ENCODE data around the gene MAD1L1. TPM values are rescaled to one million over a fixed set of nuclear protein-coding genes. Genes with fewer than 3 reads are reported as not detected.
"Not testable (repeated sequence)": the region's sequence is repeated elsewhere in the genome, so short reads cannot be mapped to it uniquely, and the experiment has no call there.

The MAD1L1 gene
- total and polyA plus RNA-seq, 2 of the 13 experiments (the other 11 are each of a cell fraction or from before 2014, with no cell fraction given): 17.4 to 64.7 TPM

DNA sequence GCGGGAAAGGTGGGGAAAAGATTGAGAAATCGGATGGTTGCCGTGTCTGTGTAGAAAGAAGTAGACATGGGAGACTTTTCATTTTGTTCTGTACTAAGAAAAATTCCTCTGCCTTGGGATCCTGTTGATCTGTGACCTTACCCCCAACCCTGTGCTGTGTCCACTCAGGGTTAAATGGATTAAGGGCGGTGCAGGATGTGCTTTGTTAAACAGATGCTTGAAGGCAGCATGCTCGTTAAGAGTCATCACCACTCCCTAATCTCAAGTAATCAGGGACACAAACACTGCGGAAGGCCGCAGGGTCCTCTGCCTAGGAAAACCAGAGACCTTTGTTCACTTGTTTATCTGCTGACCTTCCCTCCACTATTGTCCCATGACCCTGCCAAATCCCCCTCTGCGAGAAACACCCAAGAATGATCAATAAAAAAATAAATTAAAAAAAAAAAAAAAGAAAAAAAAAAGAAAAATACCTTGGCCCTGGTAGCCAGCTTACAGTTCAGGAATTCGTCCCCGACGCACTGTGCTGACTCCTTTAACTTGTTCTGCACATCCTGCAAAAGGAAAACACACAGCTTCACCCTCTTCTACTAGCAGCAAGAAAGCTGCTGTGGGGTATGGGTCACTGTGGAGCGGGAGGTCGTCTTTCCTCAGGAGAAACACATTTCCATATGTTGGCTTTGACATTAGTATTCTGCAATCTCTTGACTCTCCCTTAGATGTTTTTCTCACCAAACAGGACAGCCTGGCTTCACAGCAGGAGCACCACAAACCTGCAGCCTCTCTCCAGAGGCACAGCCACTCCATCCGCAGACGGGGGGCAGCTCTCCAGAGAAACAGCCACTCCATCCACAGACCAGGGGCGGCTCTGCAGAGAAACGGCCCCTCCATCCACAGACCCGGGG is 36.6 kb upstream of the MAD1L1 start:
- ATAC-seq (peak; percentile 83), DNase-seq (ENCODE audit: low spot score) (peak; percentile 35), FAIRE-seq (peak; percentile 36)
- H3K9me3 ChIP-seq (ENCODE audit: low read length); BruUV-seq (replicated peaks); H3K79me2 ChIP-seq (ENCODE audit: insufficient read depth, low read length); H3K27me3 ChIP-seq (ENCODE audit: control insufficient read depth in 1 of 2, insufficient read depth in 2 of 2, low read length in 2 of 2); H4K20me1 ChIP-seq (ENCODE audit: insufficient read depth, low read length); H2AFZ ChIP-seq (ENCODE audit: low read length); in situ Hi-C loops (cut with HindIII; ENCODE audit: extremely low pct_ligation_motif_present, low pct_unique_long_range_greater_than_20kb); CTCF ChIA-PET (ENCODE audit: low intra/inter-chr PET ratio, low total read pairs); H3K4me3 ChIP-seq (replicated peaks in 1 of 3; ENCODE audit: insufficient read depth in 1 of 3, low read depth in 2 of 3, low read length in 3 of 3): not testable (repeated sequence)
- peaks cover 43% of the 10 kb centered on the region for H3K4me1 ChIP-seq (ENCODE audit: insufficient read depth, low read length)
- 43% methylated on average over 11 of the region's 18 CpGs for WGBS (ENCODE audit: low lambda C conversion rate)
- intact Hi-C loops (cut with micrococcal nuclease; ENCODE audit: unreplicated experiment): loop anchor here (1.0 kb wide), 1 partner anchor 45 kb away; the partner anchor contains the start of gene SNX8
- H3K27ac ChIP-seq (ENCODE audit: extremely low read length, insufficient read depth, low read length): peak overlapping the region; percentile 78
- peak overlapping the region; percentile 31; the same call in 1 of the 2 replicates for H3K9ac ChIP-seq (ENCODE audit: insufficient read depth, low read depth, low read length)
- POLR2A ChIA-PET: interaction anchor here (1.5 to 2.1 kb wide), 2 partner anchors 27 to 85 kb away, joined by 5 to 6 read pairs; partner anchors contain the start of genes EIF3B, MRM2 and NUDT1
- H3K4me2 ChIP-seq (ENCODE audit: low read depth, low read length): peak overlapping the region; percentile 66
- H3K36me3 ChIP-seq (replicated peaks in 1 of 2; ENCODE audit: control insufficient read depth in 1 of 2, insufficient read depth in 2 of 2, low read length in 2 of 2): peaks cover 8 to 19% of the 10 kb centered on the region in 2 experiments; a peak in 3 of 5 replicates
- TF ChIP-seq, protein P1, sequence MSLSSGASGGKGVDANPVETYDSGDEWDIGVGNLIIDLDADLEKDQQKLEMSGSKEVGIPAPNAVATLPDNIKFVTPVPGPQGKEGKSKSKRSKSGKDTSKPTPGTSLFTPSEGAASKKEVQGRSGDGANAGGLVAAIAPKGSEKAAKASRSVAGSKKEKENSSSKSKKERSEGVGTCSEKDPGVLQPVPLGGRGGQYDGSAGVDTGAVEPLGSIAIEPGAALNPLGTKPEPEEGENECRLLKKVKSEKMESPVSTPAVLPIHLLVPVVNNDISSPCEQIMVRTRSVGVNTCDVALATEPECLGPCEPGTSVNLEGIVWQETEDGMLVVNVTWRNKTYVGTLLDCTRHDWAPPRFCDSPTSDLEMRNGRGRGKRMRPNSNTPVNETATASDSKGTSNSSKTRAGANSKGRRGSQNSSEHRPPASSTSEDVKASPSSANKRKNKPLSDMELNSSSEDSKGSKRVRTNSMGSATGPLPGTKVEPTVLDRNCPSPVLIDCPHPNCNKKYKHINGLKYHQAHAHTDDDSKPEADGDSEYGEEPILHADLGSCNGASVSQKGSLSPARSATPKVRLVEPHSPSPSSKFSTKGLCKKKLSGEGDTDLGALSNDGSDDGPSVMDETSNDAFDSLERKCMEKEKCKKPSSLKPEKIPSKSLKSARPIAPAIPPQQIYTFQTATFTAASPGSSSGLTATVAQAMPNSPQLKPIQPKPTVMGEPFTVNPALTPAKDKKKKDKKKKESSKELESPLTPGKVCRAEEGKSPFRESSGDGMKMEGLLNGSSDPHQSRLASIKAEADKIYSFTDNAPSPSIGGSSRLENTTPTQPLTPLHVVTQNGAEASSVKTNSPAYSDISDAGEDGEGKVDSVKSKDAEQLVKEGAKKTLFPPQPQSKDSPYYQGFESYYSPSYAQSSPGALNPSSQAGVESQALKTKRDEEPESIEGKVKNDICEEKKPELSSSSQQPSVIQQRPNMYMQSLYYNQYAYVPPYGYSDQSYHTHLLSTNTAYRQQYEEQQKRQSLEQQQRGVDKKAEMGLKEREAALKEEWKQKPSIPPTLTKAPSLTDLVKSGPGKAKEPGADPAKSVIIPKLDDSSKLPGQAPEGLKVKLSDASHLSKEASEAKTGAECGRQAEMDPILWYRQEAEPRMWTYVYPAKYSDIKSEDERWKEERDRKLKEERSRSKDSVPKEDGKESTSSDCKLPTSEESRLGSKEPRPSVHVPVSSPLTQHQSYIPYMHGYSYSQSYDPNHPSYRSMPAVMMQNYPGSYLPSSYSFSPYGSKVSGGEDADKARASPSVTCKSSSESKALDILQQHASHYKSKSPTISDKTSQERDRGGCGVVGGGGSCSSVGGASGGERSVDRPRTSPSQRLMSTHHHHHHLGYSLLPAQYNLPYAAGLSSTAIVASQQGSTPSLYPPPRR (CRISPR knock-in tag; IDR thresholded peaks at IDR 0.05; ENCODE audit: borderline replicate concordance): peak; percentile 55; the same call in 1 of the 2 replicates
- TF ChIP-seq, protein P2, sequence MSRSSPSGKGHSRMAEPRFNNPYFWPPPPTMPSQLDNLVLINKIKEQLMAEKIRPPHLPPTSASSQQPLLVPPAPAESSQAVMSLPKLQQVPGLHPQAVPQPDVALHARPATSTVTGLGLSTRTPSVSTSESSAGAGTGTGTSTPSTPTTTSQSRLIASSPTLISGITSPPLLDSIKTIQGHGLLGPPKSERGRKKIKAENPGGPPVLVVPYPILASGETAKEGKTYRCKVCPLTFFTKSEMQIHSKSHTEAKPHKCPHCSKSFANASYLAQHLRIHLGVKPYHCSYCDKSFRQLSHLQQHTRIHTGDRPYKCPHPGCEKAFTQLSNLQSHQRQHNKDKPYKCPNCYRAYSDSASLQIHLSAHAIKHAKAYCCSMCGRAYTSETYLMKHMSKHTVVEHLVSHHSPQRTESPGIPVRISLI (CRISPR knock-in tag; IDR thresholded peaks at IDR 0.05; ENCODE audit: borderline replicate concordance): peak; percentile 28; the same call in 1 of the 2 replicates
- TF ChIP-seq MIXL1 (CRISPR knock-in tag; IDR thresholded peaks at IDR 0.05): peak; percentile 55; the same call in 1 of the 2 replicates
- TF ChIP-seq, protein P3, sequence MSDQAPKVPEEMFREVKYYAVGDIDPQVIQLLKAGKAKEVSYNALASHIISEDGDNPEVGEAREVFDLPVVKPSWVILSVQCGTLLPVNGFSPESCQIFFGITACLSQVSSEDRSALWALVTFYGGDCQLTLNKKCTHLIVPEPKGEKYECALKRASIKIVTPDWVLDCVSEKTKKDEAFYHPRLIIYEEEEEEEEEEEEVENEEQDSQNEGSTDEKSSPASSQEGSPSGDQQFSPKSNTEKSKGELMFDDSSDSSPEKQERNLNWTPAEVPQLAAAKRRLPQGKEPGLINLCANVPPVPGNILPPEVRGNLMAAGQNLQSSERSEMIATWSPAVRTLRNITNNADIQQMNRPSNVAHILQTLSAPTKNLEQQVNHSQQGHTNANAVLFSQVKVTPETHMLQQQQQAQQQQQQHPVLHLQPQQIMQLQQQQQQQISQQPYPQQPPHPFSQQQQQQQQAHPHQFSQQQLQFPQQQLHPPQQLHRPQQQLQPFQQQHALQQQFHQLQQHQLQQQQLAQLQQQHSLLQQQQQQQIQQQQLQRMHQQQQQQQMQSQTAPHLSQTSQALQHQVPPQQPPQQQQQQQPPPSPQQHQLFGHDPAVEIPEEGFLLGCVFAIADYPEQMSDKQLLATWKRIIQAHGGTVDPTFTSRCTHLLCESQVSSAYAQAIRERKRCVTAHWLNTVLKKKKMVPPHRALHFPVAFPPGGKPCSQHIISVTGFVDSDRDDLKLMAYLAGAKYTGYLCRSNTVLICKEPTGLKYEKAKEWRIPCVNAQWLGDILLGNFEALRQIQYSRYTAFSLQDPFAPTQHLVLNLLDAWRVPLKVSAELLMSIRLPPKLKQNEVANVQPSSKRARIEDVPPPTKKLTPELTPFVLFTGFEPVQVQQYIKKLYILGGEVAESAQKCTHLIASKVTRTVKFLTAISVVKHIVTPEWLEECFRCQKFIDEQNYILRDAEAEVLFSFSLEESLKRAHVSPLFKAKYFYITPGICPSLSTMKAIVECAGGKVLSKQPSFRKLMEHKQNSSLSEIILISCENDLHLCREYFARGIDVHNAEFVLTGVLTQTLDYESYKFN (CRISPR knock-in tag; conservative IDR thresholded peaks at IDR 0.05): peak; percentile 70
- peak; percentile 18; the same call in 1 of the 2 replicates for TF ChIP-seq FOXA3 (CRISPR knock-in tag; IDR thresholded peaks at IDR 0.05)
- TF ChIP-seq, protein P4, sequence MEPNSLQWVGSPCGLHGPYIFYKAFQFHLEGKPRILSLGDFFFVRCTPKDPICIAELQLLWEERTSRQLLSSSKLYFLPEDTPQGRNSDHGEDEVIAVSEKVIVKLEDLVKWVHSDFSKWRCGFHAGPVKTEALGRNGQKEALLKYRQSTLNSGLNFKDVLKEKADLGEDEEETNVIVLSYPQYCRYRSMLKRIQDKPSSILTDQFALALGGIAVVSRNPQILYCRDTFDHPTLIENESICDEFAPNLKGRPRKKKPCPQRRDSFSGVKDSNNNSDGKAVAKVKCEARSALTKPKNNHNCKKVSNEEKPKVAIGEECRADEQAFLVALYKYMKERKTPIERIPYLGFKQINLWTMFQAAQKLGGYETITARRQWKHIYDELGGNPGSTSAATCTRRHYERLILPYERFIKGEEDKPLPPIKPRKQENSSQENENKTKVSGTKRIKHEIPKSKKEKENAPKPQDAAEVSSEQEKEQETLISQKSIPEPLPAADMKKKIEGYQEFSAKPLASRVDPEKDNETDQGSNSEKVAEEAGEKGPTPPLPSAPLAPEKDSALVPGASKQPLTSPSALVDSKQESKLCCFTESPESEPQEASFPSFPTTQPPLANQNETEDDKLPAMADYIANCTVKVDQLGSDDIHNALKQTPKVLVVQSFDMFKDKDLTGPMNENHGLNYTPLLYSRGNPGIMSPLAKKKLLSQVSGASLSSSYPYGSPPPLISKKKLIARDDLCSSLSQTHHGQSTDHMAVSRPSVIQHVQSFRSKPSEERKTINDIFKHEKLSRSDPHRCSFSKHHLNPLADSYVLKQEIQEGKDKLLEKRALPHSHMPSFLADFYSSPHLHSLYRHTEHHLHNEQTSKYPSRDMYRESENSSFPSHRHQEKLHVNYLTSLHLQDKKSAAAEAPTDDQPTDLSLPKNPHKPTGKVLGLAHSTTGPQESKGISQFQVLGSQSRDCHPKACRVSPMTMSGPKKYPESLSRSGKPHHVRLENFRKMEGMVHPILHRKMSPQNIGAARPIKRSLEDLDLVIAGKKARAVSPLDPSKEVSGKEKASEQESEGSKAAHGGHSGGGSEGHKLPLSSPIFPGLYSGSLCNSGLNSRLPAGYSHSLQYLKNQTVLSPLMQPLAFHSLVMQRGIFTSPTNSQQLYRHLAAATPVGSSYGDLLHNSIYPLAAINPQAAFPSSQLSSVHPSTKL (CRISPR knock-in tag; IDR thresholded peaks at IDR 0.05): peak; percentile 41; the same call in 1 of the 2 replicates

Data from HepG2 (cell line).